ENCODE measurements around the gene CHRNA3. TPM values are rescaled to one million over a fixed set of nuclear protein-coding genes. Genes with fewer than 3 reads are reported as not detected.

The CHRNA3 gene
- total and polyA plus RNA-seq, 7 experiments from 2014 or later = not detected

DNA sequence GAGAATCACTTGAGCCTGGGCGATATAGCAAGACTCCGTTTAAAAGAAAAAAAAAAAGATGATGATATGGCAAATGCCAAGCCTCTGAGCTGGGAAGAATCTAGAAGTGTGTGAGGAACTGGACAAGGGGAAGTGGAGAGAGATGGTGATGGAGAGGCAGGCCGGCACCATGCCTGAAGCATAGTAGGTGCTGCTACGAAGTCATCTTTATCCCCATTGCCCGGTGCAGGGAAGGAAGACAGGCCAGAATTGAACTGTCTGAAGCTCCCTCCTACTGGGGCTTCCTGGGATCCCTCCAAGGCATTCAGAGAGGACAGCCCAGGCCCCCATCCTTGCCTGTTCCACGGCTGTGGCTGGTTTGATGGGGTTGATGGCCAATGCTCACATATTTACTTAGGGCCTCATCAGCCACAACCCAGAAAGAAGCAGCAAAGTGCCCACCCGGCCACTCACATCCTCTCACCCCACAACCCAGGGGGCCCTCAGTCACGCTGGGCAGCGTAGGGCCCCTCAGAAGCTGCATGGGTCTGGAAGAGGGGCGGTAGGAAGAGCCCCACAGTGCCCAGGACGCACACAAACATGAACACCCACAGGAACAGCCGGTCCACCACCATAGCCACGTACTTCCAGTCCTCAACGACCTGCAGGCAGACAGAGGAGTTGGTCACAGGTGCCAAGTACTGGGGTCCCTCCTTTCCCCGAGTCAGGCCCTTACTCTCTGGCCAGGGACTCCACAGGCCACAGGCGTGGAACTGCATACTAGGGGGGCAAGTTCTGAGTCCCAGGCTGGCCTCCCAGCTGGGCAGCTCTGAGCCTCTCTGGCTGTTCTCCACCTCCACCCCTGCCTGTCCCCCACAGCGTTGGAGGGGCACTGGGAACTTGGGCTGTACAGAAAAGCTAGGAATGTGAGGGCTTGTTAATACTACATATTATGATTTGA is 4.1 kb upstream of the CHRNA3 start:
- no peaks in the 10 kb centered on the region for H3K9me3 ChIP-seq (ENCODE audit: control insufficient read depth in 2 of 3, low read length in 3 of 3)
- CTCF ChIA-PET = no interaction called here

DNA sequence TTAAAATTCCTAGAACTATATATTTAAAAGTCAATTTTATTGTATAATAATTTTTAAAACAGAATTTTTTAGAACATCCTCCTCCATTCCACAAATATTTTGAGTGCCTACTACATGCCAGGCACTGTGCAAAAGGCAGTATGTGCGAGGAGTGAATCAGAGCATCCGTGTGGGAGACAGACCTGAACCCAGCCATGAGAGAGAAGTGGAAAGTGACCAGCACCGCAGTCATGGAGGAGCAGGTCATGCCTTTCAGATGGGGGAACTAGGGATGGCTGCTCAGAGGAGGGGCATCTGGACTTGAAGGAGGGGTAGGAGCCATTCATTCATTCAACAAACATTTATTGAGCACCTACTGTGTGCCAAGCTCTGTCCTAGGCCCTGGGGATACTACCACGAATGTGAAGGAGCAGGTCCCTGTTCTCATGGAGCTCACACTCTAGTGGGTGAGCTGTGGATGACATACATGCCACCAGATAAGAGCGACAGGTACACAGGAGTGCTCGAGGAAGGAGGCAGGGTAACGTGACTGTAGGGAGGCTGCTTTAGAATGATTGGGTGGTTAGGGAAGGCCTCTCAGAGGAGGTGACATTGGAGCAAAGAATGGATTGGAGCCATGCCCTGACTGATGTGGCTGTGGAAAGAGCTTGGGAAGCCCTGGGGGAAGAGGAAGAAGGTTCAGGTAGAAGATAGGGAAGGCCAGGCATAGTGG is 3.1 kb upstream of the CHRNA3 start:
- Histone ChIP-seq H3K4me1 (ENCODE audit: control insufficient read depth in 2 of 2, insufficient read depth in 2 of 2, low read length in 2 of 2) (no peaks in the 10 kb centered on the region), H3K27me3 (ENCODE audit: control insufficient read depth in 2 of 2, insufficient read depth in 2 of 2, low read length in 2 of 2) (peaks cover 0 to 3% of the 10 kb centered on the region in 2 donors), H3K36me3 (ENCODE audit: control insufficient read depth in 2 of 3, insufficient read depth in 3 of 3, low read length in 3 of 3) (no peaks in the 10 kb centered on the region), H3K27ac (ENCODE audit: low read depth, low read length) (no peak overlapping the region), H3K9me3 (ENCODE audit: control insufficient read depth in 2 of 3, low read length in 3 of 3) (no peaks in the 10 kb centered on the region), H3K4me3 (ENCODE audit: low read length) (no peak overlapping the region)
- Mint-ChIP-seq H3K4me1 (peaks cover 5 to 15% (median 8%) of the 10 kb centered on the region in 7 donors), H3K4me3 (no peak overlapping the region), H3K9me3 (no peaks in the 10 kb centered on the region), H3K27me3 (peaks cover 36 to 64% (median 54%) of the 10 kb centered on the region in 5 donors), H3K27ac (no peak overlapping the region), H3K36me3 (no peaks in the 10 kb centered on the region)
- DNase-seq = no peak
- no peak for ATAC-seq
- ChIA-PET POLR2A (no interaction called here), CTCF (no interaction called here)
- intact Hi-C loops (cut with micrococcal nuclease) = no loop called here

More for the DNA sequence above, 4.1 kb upstream of the CHRNA3 start:
- Mint-ChIP-seq H3K27me3 (peaks cover 27 to 58% (median 49%) of the 10 kb centered on the region in 5 donors), H3K36me3 (no peaks in the 10 kb centered on the region), H3K27ac (no peak overlapping the region), H3K4me3 (no peak overlapping the region), H3K4me1 (peaks cover 0 to 13% (median 8%) of the 10 kb centered on the region in 7 donors), H3K9me3 (no peaks in the 10 kb centered on the region)
- DNase-seq (no peak), ATAC-seq (no peak)
- intact Hi-C loops (cut with micrococcal nuclease) = no loop called here
- no peaks in the 10 kb centered on the region for H3K4me1 ChIP-seq (ENCODE audit: control insufficient read depth in 2 of 2, insufficient read depth in 2 of 2, low read length in 2 of 2)
- H3K27me3 ChIP-seq (ENCODE audit: control insufficient read depth in 2 of 2, insufficient read depth in 2 of 2, low read length in 2 of 2) = no peaks in the 10 kb centered on the region
- no peaks in the 10 kb centered on the region for H3K36me3 ChIP-seq (ENCODE audit: control insufficient read depth in 2 of 3, insufficient read depth in 3 of 3, low read length in 3 of 3)
- POLR2A ChIA-PET = no interaction called here
- H3K4me3 ChIP-seq (ENCODE audit: low read length) = no peak overlapping the region
- H3K27ac ChIP-seq (ENCODE audit: low read depth, low read length) = no peak overlapping the region

DNA sequence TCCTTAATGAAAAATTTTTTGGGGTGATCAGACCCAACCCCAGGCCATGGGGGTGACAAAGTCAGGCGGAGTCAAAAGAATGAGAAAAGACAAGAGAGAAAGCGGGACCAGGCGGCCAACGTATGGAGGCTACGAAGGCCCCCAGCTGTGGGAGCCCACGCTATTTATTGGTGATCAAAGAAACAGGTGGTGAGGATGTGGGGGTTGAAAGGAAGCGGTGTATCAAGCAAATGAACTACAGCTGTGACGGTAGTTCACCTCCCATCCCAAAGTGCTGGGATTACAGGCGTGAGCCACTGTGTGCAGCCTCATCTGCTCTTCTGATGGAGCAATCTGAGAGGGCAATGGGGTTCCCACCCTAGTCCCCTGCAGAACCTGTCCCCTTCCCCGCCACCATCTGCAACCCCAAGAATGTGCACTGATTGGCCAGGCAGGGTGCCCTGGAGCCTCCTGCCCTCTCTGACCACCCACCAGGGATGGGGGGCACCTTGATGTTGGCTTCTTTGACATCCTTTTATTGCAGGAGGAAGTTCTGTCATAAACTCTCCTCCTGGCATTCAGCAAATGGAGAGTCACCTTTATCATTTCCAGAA is 1.1 kb upstream of the CHRNA3 start:
- POLR2A ChIA-PET = no interaction called here
- no peaks in the 10 kb centered on the region for H3K36me3 Mint-ChIP-seq
- no peak overlapping the region for H3K27ac Mint-ChIP-seq
- ATAC-seq = no peak
- Histone ChIP-seq H3K36me3 (ENCODE audit: control insufficient read depth in 2 of 3, insufficient read depth in 3 of 3, low read length in 3 of 3) (no peaks in the 10 kb centered on the region), H3K27me3 (ENCODE audit: control insufficient read depth in 2 of 2, insufficient read depth in 2 of 2, low read length in 2 of 2) (peaks cover 0 to 8% of the 10 kb centered on the region in 2 donors), H3K4me1 (ENCODE audit: control insufficient read depth in 2 of 2, insufficient read depth in 2 of 2, low read length in 2 of 2) (no peaks in the 10 kb centered on the region), H3K9me3 (ENCODE audit: control insufficient read depth in 2 of 3, low read length in 3 of 3) (no peaks in the 10 kb centered on the region), H3K27ac (ENCODE audit: low read depth, low read length) (no peak overlapping the region), H3K4me3 (ENCODE audit: low read length) (no peak overlapping the region)
- peaks cover 0 to 4% (median 0%) of the 10 kb centered on the region in 11 donors for H3K9me3 Mint-ChIP-seq
- peaks cover 5 to 21% (median 10%) of the 10 kb centered on the region in 7 donors for H3K4me1 Mint-ChIP-seq
- intact Hi-C loops (cut with micrococcal nuclease) = no loop called here
- no peak for DNase-seq
- CTCF ChIA-PET = interaction anchor here (0.8 kb wide), 1 partner anchor 563 kb away, joined by 4 read pairs; no protein-coding TSS in a partner anchor
- H3K4me3 Mint-ChIP-seq = peak overlapping the region in 5 of 10 donors; percentile 21 to 71 (median 55)
- H3K27me3 Mint-ChIP-seq = peaks cover 42 to 65% (median 57%) of the 10 kb centered on the region in 5 donors

DNA sequence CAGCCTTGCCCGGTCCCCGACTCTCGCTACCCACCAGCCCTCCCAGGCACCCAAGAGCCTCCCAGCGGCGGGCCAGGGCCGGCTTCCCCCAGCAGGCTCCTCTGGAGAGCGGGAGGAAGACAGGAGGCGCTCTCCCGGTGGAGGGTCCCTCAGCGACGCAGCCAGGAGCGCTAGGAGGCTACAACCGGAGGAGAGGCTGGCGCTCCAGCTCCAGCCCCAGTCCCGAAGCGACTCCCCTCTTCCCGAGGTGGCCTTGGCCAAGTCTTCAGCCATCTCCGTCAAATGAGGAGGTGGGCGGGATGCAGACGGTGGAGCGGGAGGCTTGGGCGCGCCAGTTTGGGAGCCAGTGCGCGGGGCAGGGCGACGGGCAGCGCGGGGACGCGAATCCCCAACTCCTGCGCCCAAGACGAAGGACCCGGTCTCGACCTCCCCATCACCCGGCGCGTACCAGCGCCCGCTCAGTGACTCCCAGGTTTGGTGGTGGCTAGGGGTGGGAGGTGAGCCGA is 722 bp downstream of the CHRNA3 start:
- DNase-seq = no peak
- Histone ChIP-seq H3K27ac (ENCODE audit: low read depth, low read length) (no peak overlapping the region), H3K36me3 (ENCODE audit: control insufficient read depth in 2 of 3, insufficient read depth in 3 of 3, low read length in 3 of 3) (no peaks in the 10 kb centered on the region), H3K4me1 (ENCODE audit: control insufficient read depth in 2 of 2, insufficient read depth in 2 of 2, low read length in 2 of 2) (no peaks in the 10 kb centered on the region), H3K4me3 (ENCODE audit: low read length) (no peak overlapping the region), H3K9me3 (ENCODE audit: control insufficient read depth in 2 of 3, low read length in 3 of 3) (no peaks in the 10 kb centered on the region), H3K27me3 (ENCODE audit: control insufficient read depth in 2 of 2, insufficient read depth in 2 of 2, low read length in 2 of 2) (peaks cover 0 to 8% of the 10 kb centered on the region in 2 donors)
- Mint-ChIP-seq H3K4me3 (peak overlapping the region in 7 of 10 donors; percentile 13 to 63 (median 29)), H3K36me3 (no peaks in the 10 kb centered on the region), H3K4me1 (peaks cover 5 to 21% (median 10%) of the 10 kb centered on the region in 7 donors), H3K27me3 (peaks cover 42 to 64% (median 49%) of the 10 kb centered on the region in 5 donors), H3K27ac (no peak overlapping the region), H3K9me3 (peaks cover 0 to 4% (median 0%) of the 10 kb centered on the region in 11 donors)
- CTCF ChIA-PET = interaction anchor here (1.0 kb wide), 1 partner anchor 187 kb away, joined by 3 read pairs; no protein-coding TSS in a partner anchor
- no peak for ATAC-seq
- POLR2A ChIA-PET = no interaction called here
- intact Hi-C loops (cut with micrococcal nuclease) = no loop called here

DNA sequence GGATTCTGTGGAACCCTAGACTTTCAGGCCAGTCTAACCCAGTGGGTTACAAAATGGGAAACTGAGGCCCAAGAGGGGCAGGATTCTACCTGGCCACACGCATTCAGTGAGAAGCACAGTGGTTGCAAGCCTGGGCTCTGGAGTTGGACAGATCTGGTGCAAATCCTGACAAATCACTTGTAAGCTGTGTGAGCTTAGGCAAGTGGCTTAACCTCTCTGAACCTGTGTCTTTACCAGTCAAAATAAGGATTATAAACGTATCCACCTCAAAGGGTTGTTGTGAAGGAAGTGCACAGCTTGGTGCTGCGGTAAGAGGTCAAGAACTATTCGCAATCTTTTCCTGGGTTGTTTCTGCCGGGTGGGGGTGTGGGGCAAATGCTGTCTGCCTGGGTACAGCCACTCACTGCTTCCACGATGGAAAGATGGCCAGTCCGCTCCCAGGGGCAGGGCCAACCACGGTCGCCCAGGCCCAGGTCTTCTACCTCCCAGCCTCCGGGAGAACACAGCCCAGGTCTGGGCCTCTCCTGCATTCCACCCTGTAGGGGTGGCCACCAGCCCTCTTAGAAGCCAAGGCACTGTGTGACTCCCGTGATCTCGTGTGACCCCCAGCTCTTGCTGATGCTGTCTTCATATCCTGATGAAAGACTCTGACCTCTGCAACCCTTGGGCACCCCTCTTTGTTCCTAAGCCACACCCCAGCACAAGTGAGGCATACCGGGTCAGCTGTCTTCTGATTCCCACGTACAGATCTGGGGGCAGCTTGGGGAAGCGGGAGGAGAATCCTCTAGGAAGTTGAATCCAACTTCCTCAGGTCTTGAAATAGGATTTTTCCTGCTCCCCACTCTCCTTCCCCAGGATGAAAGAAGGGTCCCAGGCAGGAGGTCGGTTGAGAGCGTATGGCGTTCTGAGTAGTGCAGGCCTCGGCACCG is 1.5 kb downstream of the CHRNA3 start:
- no peak for DNase-seq

More for the DNA sequence above, 1.5 kb downstream of the CHRNA3 start:
- intact Hi-C loops (cut with micrococcal nuclease) = no loop called here
- no peak overlapping the region for H3K27ac Mint-ChIP-seq
- peaks cover 0 to 4% (median 0%) of the 10 kb centered on the region in 11 donors for H3K9me3 Mint-ChIP-seq
- ChIA-PET CTCF (interaction anchor here (1.0 to 1.1 kb wide), 3 partner anchors 11 to 188 kb away, joined by 3 read pairs; no protein-coding TSS in a partner anchor), POLR2A (no interaction called here)
- no peak for ATAC-seq
- no peaks in the 10 kb centered on the region for H3K36me3 ChIP-seq (ENCODE audit: control insufficient read depth in 2 of 3, insufficient read depth in 3 of 3, low read length in 3 of 3)
- no peak overlapping the region for H3K27ac ChIP-seq (ENCODE audit: low read depth, low read length)
- H3K4me1 Mint-ChIP-seq = peaks cover 5 to 21% (median 10%) of the 10 kb centered on the region in 7 donors
- H3K4me3 ChIP-seq (ENCODE audit: low read length) = no peak overlapping the region
- peaks cover 0 to 8% of the 10 kb centered on the region in 2 donors for H3K27me3 ChIP-seq (ENCODE audit: control insufficient read depth in 2 of 2, insufficient read depth in 2 of 2, low read length in 2 of 2)
- H3K27me3 Mint-ChIP-seq = peaks cover 41 to 61% (median 45%) of the 10 kb centered on the region in 5 donors
- no peaks in the 10 kb centered on the region for H3K9me3 ChIP-seq (ENCODE audit: control insufficient read depth in 2 of 3, low read length in 3 of 3)
- no peaks in the 10 kb centered on the region for H3K36me3 Mint-ChIP-seq
- peak overlapping the region in 6 of 10 donors; percentile 28 to 63 (median 36) for H3K4me3 Mint-ChIP-seq
- no peaks in the 10 kb centered on the region for H3K4me1 ChIP-seq (ENCODE audit: control insufficient read depth in 2 of 2, insufficient read depth in 2 of 2, low read length in 2 of 2)
